Fibroblast of villous mesenchyme (primary cell): ENCODE results near the gene SETD1A. TPM values are rescaled to one million over a fixed set of nuclear protein-coding genes. Genes with fewer than 3 reads are reported as not detected.

ENCODE experiments used
- DNase-seq: peaks from one replicate; pipeline ENCODE4 v3.0.0-alpha.2; 2010; ENCODE audit warnings: low read depth
- H3K4me3 ChIP-seq: 2 replicates; pipeline ENCODE4 v1.5.1; 2011; ENCODE audit warnings: low read depth, mild to moderate bottlenecking, low read length
- CTCF ChIP-seq: IDR thresholded peaks from 2 replicates; pipeline ENCODE4 v1.5.1; 2012; ENCODE audit warnings: low read depth, mild to moderate bottlenecking, low read length; ENCODE audit not compliant: insufficient read depth
- total RNA-seq: library from RNA; depleted of rRNA; stranded (reverse); fragments of >200 nt; gene quantifications from 2 replicates; pipeline ENCODE4 v1.2.3, GENCODE V29; 2012

Gene SETD1A
- total RNA-seq, 1 donor: 3.5 TPM

GRCh38 chr16:31022544-31023251, 65.1 kb downstream of the SETD1A start:
- no peak for TF ChIP-seq CTCF
- H3K4me3 ChIP-seq: no peak overlapping the region
- DNase-seq: no peak

DNA sequence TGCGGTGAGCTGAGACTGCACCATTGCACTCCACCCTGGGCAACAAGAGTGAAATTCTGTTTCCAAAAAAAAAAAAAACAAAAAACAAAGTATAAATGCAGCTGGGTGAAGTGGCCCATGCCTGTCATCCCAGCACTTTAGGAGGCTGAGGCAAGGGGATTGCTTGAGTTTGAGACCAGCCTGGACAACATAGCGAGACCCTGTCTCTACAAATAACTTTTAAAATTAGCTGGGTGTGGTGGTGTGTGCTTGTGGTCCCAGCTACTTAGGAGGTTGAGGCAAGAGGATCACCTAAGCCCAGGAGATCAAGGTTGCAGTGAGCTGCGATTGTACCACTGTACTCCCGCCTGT, 65.7 kb downstream of the SETD1A start:
- no peak for DNase-seq
- no peak for TF ChIP-seq CTCF
- no peak overlapping the region for H3K4me3 ChIP-seq

DNA sequence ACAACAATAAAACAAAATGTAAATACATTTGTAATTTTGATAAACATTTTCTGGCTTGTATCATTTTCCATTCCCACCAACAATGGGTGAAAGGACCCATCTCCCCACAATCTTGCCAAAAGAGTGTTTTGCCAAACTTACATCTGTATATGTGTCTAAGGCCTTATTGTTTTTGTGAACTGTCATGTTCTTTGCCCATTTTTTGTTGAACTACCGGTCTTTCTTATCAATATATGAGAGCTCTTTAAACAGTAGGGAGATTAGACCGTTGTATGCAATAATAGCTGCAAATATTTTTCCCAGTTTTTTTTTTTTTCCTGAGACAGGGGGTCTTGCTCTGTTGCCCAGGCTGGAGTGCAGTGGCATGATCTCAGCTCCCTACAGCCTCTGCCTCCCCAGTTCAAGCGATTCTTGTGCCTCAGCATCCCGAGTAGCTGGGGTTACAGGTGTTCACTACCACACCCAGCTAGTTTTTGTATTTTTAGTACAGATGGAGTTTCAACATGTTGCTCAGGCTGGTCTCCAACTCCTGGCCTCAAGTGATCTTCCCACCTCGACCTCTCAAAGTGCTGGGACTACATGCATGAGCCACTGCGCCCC, 66.2 kb downstream of the SETD1A start:
- no peak for TF ChIP-seq CTCF
- no peak overlapping the region for H3K4me3 ChIP-seq
- no peak for DNase-seq

DNA sequence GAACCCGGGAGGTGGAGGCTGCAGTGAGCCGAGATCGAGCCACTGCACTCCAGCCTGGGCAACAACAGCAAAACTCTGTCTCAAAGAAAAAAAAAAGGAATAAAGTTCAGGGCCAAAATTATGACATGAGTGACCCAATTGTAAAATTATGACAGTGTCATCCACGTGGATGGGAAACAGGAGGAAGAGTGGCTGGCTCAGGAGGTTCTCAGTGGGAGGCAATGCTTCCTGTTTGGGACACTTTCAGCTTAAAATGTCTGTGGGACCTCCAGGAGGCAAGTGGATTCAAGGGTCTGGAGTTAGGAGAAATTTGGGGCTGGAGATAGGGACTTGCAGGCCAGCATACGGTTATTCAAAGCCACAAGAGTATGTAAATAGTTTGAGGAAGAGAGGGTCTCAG, 67.8 kb downstream of the SETD1A start:
- no peak for DNase-seq
- TF ChIP-seq CTCF: no peak
- H3K4me3 ChIP-seq: no peak overlapping the region

DNA sequence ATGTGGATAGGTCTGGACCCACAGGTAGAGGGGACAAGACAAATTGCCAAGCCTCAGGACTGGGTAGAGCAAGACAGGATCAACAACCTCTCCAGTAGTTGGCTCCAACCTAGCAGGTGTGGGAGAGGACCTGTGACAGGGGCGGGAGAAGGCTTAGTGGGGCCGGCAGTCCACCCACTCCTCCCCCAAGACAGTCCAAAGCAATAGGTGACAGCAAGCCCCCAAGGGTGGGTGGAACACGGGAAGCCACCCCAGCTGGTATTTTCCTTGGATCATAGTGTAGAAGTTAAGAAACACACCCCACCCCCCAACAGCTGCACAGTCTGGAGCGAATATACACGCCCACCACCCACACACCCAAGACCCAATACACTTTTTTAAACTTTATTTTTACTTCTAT, 71.7 kb downstream of the SETD1A start:
- H3K4me3 ChIP-seq: no peak overlapping the region
- DNase-seq: no peak
- TF ChIP-seq CTCF: no peak

GRCh38 chr16:31031276-31031675, 73.7 kb downstream of the SETD1A start:
- TF ChIP-seq CTCF: no peak
- H3K4me3 ChIP-seq: no peak overlapping the region
- DNase-seq: no peak
